Right hindlimb (tissue), 1 donor: ENCODE measurements around the gene HCN4.

Experiments used
- DNase-seq: peaks from one replicate; pipeline ENCODE4 v3.0.0-alpha.2; 2018

The HCN4 gene

GRCh38 chr15:73287019-73287418 lies 81.7 kb downstream of the HCN4 start:
- DNase-seq, result no peak

GRCh38 chr15:73286311-73286710 lies 82.4 kb downstream of the HCN4 start:
- no peak for DNase-seq

- no peak for DNase-seq
These were observed 84.6 kb downstream of the HCN4 start for GRCh38 chr15:73284090-73284716.

GRCh38 chr15:73283366-73283962 lies 85.3 kb downstream of the HCN4 start:
- DNase-seq, result no peak

- no peak for DNase-seq
These were observed 86.0 kb downstream of the HCN4 start for GRCh38 chr15:73282567-73283365.

- no peak for DNase-seq
These were observed 92.9 kb downstream of the HCN4 start for GRCh38 chr15:73275862-73276261.

- DNase-seq, result no peak
These were observed 95.4 kb downstream of the HCN4 start for GRCh38 chr15:73273181-73274002.

- no peak for DNase-seq
These were observed 98.2 kb downstream of the HCN4 start for GRCh38 chr15:73270366-73271097.
